ENCODE results near the gene BHMT. TPM values are rescaled to one million over a fixed set of nuclear protein-coding genes. Genes with fewer than 3 reads are reported as not detected.

BHMT gene
- total RNA-seq, 4 donors from 2014 or later: not detected

DNA sequence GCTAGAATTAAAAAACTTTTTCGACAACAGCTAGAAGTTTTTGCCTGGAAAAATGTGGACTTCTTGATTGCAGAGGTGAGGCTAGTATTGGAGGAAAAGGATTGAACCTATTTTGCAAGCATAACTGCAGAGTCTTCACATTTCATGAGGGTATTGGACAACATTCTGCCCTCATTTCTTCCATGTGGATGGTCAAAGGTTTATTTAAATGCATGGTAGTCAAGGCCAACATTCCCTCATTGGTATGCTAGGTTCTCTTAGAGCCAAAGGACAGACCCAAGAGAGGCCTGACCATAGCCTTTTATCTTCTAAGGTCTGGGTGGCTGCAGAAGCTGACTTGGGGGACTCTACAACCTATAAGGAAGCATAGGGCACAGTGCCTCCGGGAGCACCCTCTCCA is 30.8 kb upstream of the BHMT start:
- no peak overlapping the region for H3K4me3 ChIP-seq
- in situ Hi-C loops (cut with MboI; ENCODE audit: low pct_ligation_motif_present in 1 of 4, low pct_unique_long_range_greater_than_20kb in 1 of 4, low sequenced_read_pairs in 3 of 4): no loop called here
- no peaks in the 10 kb centered on the region for H3K4me1 ChIP-seq
- DNase-seq: no peak
- 65 to 100% methylated on average over 1 to 2 of the region's 2 CpGs for WGBS, 2 donors (ENCODE audit: low coverage in 1 of 2)
- H3K27ac ChIP-seq: no peak overlapping the region
- no peaks in the 10 kb centered on the region for H3K9me3 ChIP-seq
- intact Hi-C loops (cut with DNase I; ENCODE audit: low total_unique reads): no loop called here
- H3K27me3 ChIP-seq: no peaks in the 10 kb centered on the region
- no peak for TF ChIP-seq EP300 (IDR thresholded peaks at IDR 0.05; ENCODE audit: low read depth)
- TF ChIP-seq, protein P1, sequence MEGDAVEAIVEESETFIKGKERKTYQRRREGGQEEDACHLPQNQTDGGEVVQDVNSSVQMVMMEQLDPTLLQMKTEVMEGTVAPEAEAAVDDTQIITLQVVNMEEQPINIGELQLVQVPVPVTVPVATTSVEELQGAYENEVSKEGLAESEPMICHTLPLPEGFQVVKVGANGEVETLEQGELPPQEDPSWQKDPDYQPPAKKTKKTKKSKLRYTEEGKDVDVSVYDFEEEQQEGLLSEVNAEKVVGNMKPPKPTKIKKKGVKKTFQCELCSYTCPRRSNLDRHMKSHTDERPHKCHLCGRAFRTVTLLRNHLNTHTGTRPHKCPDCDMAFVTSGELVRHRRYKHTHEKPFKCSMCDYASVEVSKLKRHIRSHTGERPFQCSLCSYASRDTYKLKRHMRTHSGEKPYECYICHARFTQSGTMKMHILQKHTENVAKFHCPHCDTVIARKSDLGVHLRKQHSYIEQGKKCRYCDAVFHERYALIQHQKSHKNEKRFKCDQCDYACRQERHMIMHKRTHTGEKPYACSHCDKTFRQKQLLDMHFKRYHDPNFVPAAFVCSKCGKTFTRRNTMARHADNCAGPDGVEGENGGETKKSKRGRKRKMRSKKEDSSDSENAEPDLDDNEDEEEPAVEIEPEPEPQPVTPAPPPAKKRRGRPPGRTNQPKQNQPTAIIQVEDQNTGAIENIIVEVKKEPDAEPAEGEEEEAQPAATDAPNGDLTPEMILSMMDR (IDR thresholded peaks at IDR 0.05): no peak
- TF ChIP-seq POLR2AphosphoS5 (IDR thresholded peaks at IDR 0.05): no peak
- no peak for TF ChIP-seq POLR2A (IDR thresholded peaks at IDR 0.05)
- no peaks in the 10 kb centered on the region for H3K36me3 ChIP-seq

DNA sequence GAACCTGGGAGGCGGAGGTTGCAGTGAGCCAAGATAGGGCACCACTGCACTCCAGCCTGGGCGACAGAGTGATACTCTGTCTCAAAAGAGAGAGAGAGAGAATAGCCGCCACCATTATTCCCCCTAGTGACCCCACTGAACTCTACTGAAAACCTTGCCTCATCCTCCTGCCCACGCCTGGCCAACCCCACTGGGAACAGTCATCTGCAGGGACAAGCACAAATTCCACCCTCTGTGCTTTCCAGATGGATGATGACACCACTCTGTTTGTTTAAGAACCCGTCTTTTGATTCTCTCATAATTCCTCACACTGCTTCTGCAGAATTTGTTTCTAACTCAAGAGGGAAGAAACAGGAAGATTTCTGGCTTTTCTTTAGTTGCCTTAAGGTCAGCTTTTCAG is 29.8 kb upstream of the BHMT start:
- Histone ChIP-seq H3K9me3 (no peaks in the 10 kb centered on the region), H3K27ac (no peak overlapping the region), H3K27me3 (no peaks in the 10 kb centered on the region), H3K4me1 (no peaks in the 10 kb centered on the region), H3K4me3 (no peak overlapping the region), H3K36me3 (no peaks in the 10 kb centered on the region)
- 82 to 88% methylated on average over 2 to 5 of the region's 5 CpGs for WGBS, 2 donors (ENCODE audit: low coverage in 1 of 2)
- no peak for DNase-seq
- in situ Hi-C loops (cut with MboI; ENCODE audit: low pct_ligation_motif_present in 1 of 4, low pct_unique_long_range_greater_than_20kb in 1 of 4, low sequenced_read_pairs in 3 of 4) (no loop called here), intact Hi-C loops (cut with DNase I; ENCODE audit: low total_unique reads) (no loop called here)
- TF ChIP-seq POLR2AphosphoS5 (IDR thresholded peaks at IDR 0.05): no peak
- TF ChIP-seq, protein P1 (IDR thresholded peaks at IDR 0.05): no peak
- no peak for TF ChIP-seq EP300 (IDR thresholded peaks at IDR 0.05; ENCODE audit: low read depth)
- no peak for TF ChIP-seq POLR2A (IDR thresholded peaks at IDR 0.05)

DNA sequence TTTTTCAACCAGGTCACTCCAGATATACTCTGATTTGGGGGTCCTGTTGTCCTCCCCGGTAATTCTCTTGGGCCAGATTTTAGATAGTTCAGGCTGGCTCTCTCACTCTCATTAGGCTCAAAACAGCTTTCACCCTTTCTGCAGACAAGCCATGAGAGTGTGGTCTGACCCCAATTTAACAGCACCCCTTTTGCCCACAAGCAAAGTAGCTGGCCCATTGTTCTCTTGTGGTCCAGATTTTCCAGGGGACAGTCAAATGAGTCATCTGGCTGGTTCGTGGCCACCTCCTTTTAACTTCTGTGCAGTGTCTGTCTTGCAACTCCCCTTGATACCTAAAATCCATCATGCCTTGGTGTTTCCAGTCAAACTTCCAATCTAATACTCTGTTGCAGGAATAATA is 25.5 kb upstream of the BHMT start:
- Histone ChIP-seq H3K9me3 (no peaks in the 10 kb centered on the region), H3K27me3 (no peaks in the 10 kb centered on the region), H3K4me3 (no peak overlapping the region), H3K36me3 (no peaks in the 10 kb centered on the region), H3K27ac (no peak overlapping the region), H3K4me1 (no peaks in the 10 kb centered on the region)
- intact Hi-C loops (cut with DNase I; ENCODE audit: low total_unique reads): no loop called here
- DNase-seq: no peak
- TF ChIP-seq POLR2AphosphoS5 (IDR thresholded peaks at IDR 0.05): no peak
- no peak for TF ChIP-seq POLR2A (IDR thresholded peaks at IDR 0.05)
- no peak for TF ChIP-seq EP300 (IDR thresholded peaks at IDR 0.05; ENCODE audit: low read depth)
- TF ChIP-seq, protein P1 (IDR thresholded peaks at IDR 0.05): no peak
- in situ Hi-C loops (cut with MboI; ENCODE audit: low pct_ligation_motif_present in 1 of 4, low pct_unique_long_range_greater_than_20kb in 1 of 4, low sequenced_read_pairs in 3 of 4): no loop called here
- WGBS, 2 donors (ENCODE audit: low coverage in 1 of 2): 80 to 86% methylated on average over 1 to 2 of the region's 2 CpGs

DNA sequence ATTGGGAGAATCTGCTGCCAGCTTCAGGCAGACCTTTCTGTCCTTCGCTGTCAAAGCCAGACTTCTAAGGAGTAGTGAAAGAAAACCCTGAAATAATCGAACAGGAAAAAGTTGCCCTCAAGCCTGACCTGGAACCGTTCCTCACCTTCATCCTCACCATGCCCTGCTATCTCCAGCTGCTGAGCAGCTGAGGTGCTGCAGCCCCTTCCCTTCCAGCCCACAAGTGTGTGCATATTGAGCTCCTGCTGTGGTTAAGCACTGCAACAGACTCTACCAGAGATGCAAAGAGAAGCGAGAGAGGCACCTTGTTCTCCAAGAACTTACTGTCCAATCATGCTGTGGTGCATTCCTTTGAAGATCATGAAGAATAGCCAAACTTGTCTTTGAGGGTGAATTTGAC is 23.1 kb upstream of the BHMT start:
- no peaks in the 10 kb centered on the region for H3K9me3 ChIP-seq
- H3K27ac ChIP-seq: no peak overlapping the region
- no peaks in the 10 kb centered on the region for H3K36me3 ChIP-seq
- no peak for DNase-seq
- H3K4me3 ChIP-seq: no peak overlapping the region
- TF ChIP-seq EP300 (IDR thresholded peaks at IDR 0.05; ENCODE audit: low read depth): no peak
- TF ChIP-seq POLR2A (IDR thresholded peaks at IDR 0.05): no peak
- 82% methylated on average over 4 of the region's 4 CpGs; no CpG with 5 or more reads in 1 of the 2 donors for WGBS, 2 donors (ENCODE audit: low coverage in 1 of 2)
- H3K27me3 ChIP-seq: no peaks in the 10 kb centered on the region
- no peaks in the 10 kb centered on the region for H3K4me1 ChIP-seq
- in situ Hi-C loops (cut with MboI; ENCODE audit: low pct_ligation_motif_present in 1 of 4, low pct_unique_long_range_greater_than_20kb in 1 of 4, low sequenced_read_pairs in 3 of 4) (no loop called here), intact Hi-C loops (cut with DNase I; ENCODE audit: low total_unique reads) (no loop called here)

DNA sequence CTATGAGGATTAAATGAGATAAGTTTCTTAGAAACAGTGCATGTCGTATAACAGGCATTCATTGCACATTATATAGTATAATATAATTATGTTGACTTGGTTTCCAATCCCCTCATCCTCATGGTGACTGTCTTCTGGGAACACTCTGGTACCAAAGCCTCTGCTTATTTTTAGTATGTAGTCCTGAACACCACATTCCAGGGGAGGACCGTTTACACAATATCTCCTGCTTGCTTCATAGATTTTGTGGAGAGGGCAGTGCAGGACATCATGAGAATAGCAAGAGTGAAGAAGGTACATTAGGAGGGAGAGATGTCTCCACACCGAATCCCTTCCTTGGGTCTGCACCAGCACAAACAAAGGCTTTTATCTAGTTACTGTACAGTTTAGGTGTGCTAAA is 20.5 kb upstream of the BHMT start:
- in situ Hi-C loops (cut with MboI; ENCODE audit: low pct_ligation_motif_present in 1 of 4, low pct_unique_long_range_greater_than_20kb in 1 of 4, low sequenced_read_pairs in 3 of 4): no loop called here
- 45 to 56% methylated on average over 3 of the region's 3 CpGs for WGBS, 2 donors (ENCODE audit: low coverage in 1 of 2)
- intact Hi-C loops (cut with DNase I; ENCODE audit: low total_unique reads): no loop called here

More for the DNA sequence above, 20.5 kb upstream of the BHMT start:
- no peak overlapping the region for H3K4me3 ChIP-seq
- no peaks in the 10 kb centered on the region for H3K27me3 ChIP-seq
- no peaks in the 10 kb centered on the region for H3K9me3 ChIP-seq
- no peaks in the 10 kb centered on the region for H3K4me1 ChIP-seq
- no peak for TF ChIP-seq POLR2A (IDR thresholded peaks at IDR 0.05)
- no peak for TF ChIP-seq POLR2AphosphoS5 (IDR thresholded peaks at IDR 0.05)
- TF ChIP-seq EP300 (IDR thresholded peaks at IDR 0.05; ENCODE audit: low read depth): no peak
- TF ChIP-seq, protein P1 (IDR thresholded peaks at IDR 0.05): no peak
- H3K27ac ChIP-seq: no peak overlapping the region
- no peak for DNase-seq
- no peaks in the 10 kb centered on the region for H3K36me3 ChIP-seq

Measured in transverse colon (tissue), 4 donors.